GM18511 (cell line): ENCODE results near the gene ADAM17.
"Not testable (repeated sequence)": the region's sequence is repeated elsewhere in the genome, so short reads cannot be mapped to it uniquely, and the experiment has no call there.

Source experiments
- ATAC-seq: cut with Tn5 transposase; IDR thresholded peaks from one replicate; pipeline ENCODE4 v1.9.1; 2021; ENCODE audit warnings: mild to moderate bottlenecking, moderate library complexity; ENCODE audit not compliant: unreplicated experiment

The ADAM17 gene

DNA sequence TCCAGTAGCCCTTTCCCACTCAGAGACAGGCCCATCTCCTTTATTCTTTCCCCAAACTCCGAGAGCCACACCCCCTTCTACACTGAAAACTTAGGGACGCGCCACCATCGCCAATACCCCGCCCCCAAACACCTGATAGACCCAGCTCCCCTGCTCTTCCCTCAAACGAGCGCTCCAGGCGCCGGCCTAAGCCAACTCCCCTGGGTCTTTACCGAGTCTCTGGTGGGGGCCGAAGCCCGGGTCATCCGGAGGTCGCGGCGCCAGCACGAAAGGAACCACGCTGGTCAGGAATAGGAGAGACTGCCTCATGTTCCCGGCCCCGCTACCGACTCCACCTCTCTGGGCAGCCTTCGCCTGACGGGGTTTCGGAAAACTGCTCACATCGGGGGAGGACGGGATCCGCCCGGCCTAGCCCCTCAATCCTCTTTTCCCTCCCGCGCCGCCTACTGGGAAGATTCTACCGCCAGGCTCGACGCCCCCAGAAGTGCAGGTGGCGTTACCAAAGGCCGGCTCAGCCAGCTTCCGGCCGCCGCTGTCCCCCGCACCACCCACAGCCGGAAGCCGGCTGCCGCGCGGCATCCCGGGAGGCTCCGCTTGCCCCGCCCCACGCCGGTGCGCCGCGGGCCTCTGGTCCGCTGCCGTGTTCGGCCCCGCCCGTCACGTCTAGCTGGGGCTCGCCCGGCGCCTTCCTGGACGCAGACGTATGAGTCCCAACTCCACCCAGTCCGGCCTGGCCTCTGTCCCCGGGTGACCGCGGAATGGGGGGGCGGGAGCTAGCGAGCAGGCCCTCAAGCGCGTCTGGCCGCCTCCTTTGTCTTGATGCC, at the start of gene ADAM17:
TSS of gene ADAM17 (minus strand) at position 534 of the 824 bp plus-strand sequence. CDS start at position 309, 225 bp downstream.
- peak; percentile 87 for ATAC-seq

DNA sequence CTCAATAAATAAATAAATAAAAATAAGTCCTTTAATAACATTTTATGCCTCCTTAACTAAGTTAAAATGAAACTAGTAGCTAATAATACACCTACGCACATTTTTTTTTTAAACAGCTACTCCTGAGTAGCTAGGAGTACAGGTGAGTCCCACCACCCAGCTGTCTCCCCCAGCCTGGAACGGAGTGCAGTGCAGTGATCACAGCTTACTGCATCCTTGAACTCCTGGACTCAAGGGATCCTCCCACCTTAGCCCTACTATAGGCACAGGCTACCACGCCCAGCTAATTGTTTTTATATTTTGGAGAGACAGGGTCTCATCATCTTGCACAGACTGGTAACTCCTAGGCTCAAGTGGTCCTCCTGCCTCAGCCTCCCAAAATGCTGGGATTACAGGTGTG, 46.8 kb upstream of the ADAM17 start:
- ATAC-seq: no peak

DNA sequence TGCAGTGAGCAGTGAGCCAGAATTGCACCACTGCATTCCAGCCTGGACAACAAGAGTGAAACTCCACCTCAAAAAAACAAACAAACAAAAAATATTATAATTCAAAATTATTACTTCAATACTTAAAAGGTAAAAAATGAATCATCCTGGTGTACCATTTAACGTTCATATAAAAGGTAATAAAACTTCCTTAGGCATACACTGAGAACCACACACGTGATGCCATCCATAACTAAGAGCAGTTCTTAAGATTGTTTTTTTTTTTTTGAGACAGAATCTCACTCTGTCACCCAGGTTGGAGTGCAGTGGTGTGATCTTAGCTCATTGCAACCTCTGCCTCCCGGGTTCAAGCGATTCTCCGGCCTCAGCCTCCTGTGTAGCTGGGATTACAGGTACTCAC, 45.8 kb upstream of the ADAM17 start:
- no peak for ATAC-seq

DNA sequence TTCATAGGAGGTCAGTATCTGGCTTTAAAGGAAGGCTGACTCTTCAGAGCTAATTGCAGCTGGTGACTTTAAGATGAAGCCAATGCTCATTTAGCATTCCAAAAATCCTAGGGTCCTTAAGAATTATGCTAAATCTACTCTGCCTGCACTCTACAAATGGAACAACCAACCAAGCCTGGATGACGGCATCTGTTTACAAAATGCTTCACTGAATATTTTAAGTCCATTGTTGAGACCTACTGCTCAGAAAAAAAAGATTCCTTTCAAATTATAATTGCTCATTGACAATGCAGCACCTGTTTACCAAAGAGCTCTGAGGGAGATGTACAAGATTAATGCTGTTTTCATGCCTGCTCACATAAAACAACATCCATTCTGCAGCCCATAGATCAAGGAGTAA, 43.8 kb upstream of the ADAM17 start:
- ATAC-seq: no peak

DNA sequence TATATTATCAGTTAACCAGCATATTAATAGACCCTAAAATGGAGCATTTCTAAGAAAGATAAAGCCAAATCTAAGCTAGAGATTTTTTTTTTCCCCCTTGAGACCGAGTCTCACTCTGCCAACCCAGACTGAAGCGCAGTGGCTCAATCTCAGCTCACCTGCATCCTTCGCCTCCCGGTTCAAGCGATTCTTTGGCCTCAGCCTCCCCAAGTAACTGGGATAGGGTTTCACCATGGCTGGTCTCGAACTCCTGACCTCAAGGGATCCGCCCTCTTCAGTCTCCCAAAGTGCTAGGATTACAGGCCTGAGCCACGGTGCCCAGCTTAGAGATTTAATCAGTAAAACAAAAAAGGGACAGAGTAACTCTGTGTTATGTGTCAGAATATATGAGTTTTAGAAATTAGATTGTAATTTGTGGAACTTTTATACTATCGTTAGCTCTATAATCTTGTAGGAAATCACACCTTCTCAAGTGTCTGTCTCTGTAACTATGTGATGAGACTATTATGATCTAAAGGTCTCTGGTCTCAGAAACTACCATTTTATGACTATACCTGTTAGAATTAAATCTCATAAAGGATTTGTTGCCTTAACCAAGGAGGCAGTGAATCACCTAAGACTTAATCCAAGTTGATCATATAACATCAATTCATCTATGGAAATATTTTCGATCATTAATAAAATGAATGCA, 41.1 kb upstream of the ADAM17 start:
- ATAC-seq: no peak

DNA sequence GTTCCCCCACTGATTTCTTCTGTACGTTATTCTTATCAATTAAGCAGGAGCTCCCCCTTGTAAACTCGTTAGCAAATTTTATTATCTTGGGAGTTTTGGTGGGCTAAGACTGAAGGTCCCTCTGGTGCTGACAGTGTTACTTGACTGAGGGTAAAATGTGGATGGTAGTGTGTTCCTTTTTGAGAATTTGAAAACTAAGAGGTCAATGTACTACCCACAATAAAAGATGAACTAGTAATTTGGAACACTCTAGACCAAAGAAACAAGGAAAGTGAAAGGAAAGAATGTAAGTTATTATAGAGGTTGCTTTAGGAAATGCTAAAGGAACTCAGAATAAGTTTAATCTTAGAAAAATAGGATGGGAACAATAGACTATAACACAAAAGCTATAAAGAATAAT, 40.1 kb upstream of the ADAM17 start:
- no peak for ATAC-seq

DNA sequence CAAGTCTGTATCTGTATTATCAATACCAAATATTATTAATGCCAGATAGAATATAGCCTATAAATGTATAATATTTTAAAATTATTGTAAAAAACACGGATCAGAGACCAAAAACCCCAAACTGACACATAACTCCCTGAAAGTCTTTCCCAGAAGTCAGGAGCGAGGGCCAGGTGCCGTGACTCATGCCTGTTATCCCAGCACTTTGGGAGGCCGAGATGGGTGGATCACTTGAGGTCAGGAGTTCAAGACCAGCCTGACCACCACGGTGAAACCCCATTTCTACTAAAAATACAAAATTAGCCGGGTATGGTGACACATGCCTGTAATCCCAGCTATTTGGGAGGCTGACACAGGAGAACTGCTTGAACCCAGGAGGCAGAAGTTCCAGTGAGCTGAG, 39.6 kb upstream of the ADAM17 start:
- ATAC-seq: not testable (repeated sequence)

DNA sequence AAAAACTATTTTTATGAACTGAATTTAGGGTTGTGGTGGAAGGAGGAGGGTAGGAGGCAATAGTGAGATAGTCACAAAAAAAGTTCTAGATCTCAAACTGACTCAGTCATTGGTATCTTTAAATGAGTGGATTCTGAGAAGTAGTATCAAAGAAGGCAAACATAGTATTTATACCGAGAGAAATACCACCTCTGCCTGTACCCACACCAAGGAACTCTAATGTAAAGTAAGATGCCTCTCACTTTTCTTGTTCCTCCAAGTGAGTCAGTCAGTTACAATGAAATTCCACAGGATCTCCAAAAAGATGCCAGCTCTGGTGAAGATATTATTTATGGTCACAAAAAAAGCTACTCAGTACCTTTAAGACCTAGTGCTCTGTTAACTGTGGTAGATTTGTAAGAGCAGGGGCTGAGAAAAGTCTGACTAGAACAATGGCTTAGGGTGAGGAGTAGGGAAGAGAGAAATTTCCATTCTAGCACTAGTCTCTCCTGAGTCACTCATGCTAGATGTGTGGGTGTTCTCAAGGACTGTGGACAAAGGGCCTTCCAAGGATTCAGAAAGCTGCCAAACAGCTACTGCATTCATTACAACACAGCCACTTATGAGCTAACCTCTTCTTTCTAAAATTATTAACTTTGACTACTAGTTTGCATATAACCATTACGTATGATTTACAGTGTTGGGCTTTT, 38.9 kb upstream of the ADAM17 start:
- ATAC-seq: no peak

DNA sequence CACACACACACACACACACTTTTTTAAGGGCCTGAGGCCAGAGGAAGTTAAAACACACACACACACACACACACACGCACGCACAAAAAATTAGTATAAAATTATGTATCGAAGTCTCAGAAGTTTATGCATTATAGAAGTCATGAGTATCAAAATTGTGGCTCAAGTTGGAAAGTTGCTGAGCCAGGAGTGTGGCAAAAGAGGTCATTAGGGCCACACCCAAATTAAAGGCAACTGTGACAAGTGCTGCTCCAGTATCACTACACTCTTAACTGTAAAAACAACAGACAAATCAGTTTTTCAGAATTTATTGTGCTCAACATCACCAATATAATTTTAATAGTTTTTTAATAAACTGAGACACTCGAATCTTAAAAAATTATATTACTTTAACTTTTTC, 38.3 kb upstream of the ADAM17 start:
- ATAC-seq: no peak

DNA sequence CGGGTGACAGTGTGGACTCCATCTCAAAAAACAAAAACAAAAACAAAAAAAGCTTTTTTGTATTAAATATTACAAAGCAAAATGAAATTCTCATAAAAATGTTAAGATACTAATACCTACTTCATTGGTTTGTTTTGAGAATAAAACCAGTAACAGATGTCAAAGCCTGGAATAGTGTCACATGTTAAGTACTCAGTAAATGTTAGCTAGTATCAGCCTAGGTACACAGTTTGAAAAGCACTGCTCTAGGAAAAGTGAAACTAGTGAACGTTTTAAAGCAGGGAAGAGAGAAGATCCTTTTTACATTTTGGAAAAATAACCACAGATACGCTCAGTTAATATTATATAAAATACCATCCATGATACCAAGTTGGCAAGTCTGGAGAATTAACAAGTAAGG, 37.1 kb upstream of the ADAM17 start:
- ATAC-seq: no peak

DNA sequence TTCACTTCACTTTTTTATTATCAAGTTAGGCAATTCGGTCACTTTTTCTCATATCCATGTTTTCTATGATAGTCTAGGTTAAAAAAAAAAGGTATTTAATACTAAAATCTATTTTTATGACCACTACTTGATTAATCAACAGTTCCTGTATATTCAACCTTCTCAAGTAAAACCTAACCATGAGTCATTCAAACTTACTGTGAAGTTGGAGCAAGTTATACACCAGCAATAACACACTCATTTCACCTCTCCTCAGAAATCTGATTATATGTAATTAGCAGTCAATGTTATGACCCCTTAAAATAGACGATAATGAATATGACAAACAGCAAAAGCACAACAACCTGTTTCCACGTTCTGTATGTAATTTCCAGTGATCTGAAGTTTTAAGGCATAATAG, 35.0 kb upstream of the ADAM17 start:
- ATAC-seq: no peak

DNA sequence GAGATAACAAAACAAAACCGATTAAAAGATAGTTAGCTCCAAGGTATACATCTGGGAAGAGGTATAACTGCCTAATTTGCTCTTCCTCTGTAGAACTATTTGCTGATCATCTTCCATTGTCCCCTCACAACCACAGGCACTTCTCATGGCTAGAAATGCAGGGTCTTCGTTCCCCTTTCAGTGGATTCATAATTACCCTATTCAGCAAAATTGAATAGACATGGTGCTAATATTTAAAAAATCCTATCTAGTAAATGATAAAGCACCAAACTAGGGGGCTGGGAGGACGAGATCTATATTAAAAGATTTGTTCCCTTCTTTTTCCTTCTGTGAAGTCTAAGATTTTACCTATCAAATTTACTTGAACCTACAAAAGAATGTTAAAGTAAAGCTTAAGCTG, 30.8 kb upstream of the ADAM17 start:
- no peak for ATAC-seq

DNA sequence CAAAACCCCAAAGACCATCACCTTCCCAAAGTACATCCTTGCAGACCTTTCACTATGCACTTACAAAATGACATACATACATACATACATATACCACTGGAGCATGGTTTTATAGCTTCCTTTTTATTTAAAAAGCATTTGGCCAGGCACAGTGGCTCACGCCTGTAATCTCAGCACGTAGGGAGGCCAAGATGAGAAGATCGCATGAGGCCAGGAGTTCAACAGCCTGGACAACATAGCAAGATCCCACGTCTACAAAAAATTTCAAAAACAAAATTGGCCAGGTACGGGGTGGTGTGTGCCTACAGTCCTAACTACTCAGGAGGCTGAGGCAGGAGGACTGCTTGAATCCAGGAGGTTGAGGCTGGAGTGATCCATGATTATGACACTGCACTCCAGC, 29.9 kb upstream of the ADAM17 start:
- ATAC-seq: no peak

DNA sequence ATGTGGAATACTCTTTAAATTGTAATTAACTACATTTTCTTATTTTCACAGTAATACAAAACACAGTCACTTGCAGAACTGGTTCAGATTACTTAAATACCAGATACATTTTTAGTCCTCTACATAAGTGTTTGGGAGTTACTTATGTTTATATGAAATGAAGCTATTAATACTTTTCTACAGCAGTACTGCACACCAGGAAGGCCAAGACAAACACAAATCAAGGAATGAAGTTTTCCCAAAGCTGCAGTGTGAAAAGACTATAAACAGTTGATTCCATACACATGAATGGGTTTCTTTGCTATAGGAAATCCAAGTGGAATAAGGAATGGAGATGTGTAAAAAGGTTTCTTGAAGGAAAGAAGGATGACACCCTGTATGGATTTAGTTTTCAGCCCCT, 29.3 kb upstream of the ADAM17 start:
- not testable (repeated sequence) for ATAC-seq

DNA sequence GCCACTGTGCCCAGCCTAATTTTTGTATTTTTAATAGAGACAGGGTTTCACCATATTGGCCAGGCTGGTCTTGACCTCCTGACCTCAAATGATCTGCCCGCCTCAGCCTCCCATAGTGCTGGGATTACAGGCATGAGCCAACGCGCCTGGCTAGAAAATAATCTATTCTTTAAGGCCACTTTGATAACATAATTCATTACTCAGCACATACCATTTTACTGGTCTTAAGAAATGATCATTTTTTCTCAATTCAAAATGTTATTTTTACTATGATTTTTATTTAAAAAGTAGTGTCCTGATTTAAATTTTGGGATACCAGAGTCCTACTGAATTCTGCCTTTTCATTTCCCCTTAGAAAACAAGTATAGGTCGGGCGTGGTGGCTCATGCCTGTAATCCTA, 27.0 kb upstream of the ADAM17 start:
- ATAC-seq: no peak

DNA sequence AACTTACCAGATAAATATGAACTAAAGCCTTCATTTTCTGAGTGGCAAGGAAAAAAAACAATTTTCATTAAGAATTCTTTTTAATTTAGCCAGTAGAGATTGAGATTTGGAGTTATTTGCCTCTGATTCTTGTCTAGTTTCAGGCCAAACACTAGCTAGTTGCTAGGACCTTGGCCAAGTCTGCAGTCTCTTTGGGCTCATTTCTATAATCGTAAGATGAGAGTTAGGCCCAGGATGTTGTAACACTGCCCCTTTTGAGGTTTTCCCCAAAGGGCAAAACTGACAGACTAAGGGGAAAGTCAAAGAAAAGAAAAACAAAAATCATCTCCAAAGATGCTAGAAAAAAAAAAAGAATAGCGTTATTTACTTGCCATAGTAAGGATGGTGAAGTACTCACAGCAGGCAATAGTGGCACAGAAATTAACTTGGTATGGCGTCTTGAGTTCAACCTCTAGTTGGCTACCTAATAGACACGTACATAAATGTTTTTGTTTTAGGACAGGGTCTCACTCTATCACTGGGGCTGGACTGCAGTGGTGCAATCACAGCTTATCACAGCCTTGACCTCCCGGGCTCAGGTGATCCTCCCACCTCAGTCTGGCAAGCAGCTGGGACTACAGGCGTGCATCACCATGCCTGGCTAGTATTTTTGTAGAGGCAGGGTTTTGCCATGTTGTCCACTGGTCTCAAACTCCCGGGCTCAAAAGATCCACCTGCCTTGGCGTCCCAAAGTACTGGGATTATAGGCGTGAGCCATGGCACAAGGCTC, 23.0 kb upstream of the ADAM17 start:
- no peak for ATAC-seq

DNA sequence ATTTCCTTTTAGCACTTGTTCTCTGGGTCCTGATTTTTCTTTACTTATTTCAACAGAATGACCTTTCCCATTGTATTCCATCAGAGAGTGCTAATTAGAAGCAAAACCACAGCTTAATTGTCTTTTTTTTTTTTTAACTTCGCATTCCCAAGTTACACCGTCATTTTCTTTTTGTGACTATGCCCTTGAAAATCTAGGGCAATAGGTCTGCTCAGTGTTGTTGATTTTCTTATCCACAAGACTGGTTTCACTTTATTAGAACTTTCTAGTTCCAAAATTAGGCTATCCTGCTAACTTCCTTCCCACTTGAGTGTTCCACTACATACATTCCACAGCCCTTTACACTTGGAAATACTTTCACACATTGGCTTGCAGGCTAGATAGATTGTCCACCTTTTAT, 18.7 kb upstream of the ADAM17 start:
- ATAC-seq: no peak

DNA sequence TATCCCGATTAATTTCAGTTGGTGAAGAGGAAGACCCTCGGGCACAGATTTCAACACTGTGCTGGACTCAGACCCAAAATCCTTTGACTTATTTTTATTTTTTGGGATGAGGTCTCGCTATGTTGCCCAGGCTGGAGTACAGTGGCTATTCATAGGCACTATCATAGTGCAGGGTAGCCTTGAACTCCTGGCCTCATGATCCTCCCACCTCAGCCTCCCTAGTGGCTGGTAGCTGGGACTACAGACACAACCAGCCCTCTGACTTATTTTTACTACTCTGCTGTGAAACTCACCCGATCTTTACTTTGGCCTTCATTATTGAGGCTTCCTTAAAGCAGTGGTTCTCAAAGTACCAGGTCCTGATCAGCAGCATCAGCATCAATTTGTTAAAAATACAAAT, 18.2 kb upstream of the ADAM17 start:
- no peak for ATAC-seq

DNA sequence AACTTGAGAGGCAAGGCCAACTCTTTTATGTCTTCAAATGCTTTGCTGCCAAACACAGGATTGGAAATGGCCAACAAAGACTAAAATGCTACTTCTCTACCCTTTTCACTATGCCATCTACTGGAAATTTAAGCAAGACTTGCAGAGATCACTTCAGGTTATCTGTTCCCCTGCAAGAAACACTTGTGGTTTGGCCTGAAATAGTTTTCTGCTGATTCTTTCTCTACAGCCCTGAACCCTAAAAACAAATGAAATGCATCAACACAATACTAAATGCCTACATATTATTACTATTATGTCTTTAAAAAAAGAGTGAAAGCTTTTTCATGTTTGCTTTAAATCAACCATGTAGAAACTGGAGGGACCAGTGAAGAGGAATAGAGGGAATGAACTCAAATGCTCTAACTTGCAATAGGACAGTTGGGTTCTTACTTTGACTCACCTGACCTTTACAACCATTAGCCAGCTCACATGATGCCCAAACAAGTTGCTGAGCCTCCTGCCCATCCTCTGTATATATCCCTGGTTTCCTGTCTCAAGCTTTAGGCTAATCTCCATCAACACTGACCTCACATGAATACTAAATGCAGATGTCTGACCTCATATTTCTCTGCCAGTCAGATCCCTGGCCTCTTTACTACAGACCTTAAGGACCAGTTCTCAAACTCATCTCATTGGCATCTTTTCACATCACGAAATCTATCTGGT, 17.5 kb upstream of the ADAM17 start:
- ATAC-seq: no peak
